ENCODE measurements around the gene DNM2.

Gene DNM2

DNA sequence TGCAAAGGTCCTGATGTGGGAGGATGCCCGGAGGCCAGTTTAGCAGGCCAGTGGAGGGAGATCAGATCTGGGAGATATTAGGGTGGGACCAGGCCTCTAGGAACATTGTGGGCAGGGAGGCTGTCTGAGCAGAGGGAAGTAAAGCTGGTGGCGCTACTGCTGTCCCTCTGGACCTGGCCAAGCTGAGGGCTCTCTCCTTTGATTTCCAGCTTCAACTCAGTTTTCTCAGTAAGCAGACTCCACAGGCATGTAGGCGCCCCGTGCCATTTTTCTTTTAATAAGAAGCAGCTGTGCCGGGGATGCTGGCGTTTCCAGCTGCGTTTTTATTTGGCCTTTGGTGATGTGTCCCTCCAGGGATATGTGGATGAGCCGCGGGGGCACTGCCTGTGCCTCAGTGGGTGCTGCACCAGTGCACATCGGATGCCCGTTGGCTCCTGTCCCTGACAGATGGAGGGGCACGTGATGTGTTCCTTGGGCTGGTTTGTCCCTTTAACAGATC, 6.7 kb downstream of the DNM2 start:
- no peak for TF ChIP-seq CTCF (IDR thresholded peaks at IDR 0.05; ENCODE audit: low read depth, low read length, missing control alignments)
- H3K27me3 ChIP-seq (replicated peaks), result no peaks in the 10 kb centered on the region
- in situ Hi-C loops (cut with HindIII; ENCODE audit: low pct_ligation_motif_present, low sequenced_read_pairs), result no loop called here
- H3K36me3 ChIP-seq (replicated peaks), result no peaks in the 10 kb centered on the region
- no peak for DNase-seq
- no peak overlapping the region for H3K27ac ChIP-seq
- no peak overlapping the region for H3K4me3 ChIP-seq (ENCODE audit: low read depth, low read length)

- no peak for DNase-seq
- no peak overlapping the region for H3K4me3 ChIP-seq (ENCODE audit: low read depth, low read length)
These were observed 7.5 kb downstream of the DNM2 start for GRCh38 chr19:10725415-10725814.

GRCh38 chr19:10726268-10726667, 8.4 kb downstream of the DNM2 start:
- H3K4me3 ChIP-seq (ENCODE audit: low read depth, low read length), result no peak overlapping the region
- H3K36me3 ChIP-seq (replicated peaks), result no peaks in the 10 kb centered on the region
- in situ Hi-C loops (cut with HindIII; ENCODE audit: low pct_ligation_motif_present, low sequenced_read_pairs), result no loop called here
- TF ChIP-seq CTCF (IDR thresholded peaks at IDR 0.05; ENCODE audit: low read depth, low read length, missing control alignments), result no peak
- no peak for DNase-seq
- H3K27ac ChIP-seq, result no peak overlapping the region
- no peaks in the 10 kb centered on the region for H3K27me3 ChIP-seq (replicated peaks)

More at GRCh38 chr19:10725415-10725814, 7.5 kb downstream of the DNM2 start:
- Histone ChIP-seq H3K36me3 (replicated peaks) (no peaks in the 10 kb centered on the region), H3K27me3 (replicated peaks) (no peaks in the 10 kb centered on the region), H3K27ac (no peak overlapping the region)
- in situ Hi-C loops (cut with HindIII; ENCODE audit: low pct_ligation_motif_present, low sequenced_read_pairs), result no loop called here
- no peak for TF ChIP-seq CTCF (IDR thresholded peaks at IDR 0.05; ENCODE audit: low read depth, low read length, missing control alignments)

DNA sequence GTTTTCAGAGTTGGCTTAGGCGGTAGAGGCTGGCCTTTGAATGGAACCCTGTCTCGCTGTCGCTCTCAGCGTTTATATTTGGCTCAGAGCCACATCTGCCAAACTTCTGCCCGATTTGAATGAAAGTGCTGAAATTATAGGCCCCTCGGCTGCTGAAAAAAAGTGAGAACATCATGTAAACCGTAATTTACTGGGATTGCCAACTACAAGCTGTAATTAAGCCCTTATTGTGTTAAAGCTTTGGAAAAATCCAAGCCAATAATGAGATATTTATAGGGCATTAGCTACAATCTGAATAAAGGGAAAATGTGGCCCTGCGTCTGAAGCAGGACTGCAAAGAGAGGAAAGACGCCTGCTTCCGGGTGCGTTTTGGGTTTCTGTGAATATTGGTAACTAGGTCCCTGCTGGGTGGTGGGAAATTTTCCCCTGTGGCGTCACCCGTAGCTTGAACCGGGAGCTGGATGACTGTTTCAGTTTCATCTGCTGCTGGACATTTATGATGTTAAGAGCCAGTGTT, 9.9 kb downstream of the DNM2 start:
- no peak overlapping the region for H3K27ac ChIP-seq
- no peak for TF ChIP-seq CTCF (IDR thresholded peaks at IDR 0.05; ENCODE audit: low read depth, low read length, missing control alignments)

GRCh38 chr19:10729411-10729810, 11.5 kb downstream of the DNM2 start:
- no peaks in the 10 kb centered on the region for H3K36me3 ChIP-seq (replicated peaks)
- no peaks in the 10 kb centered on the region for H3K27me3 ChIP-seq (replicated peaks)
- no peak overlapping the region for H3K27ac ChIP-seq
- H3K4me3 ChIP-seq (ENCODE audit: low read depth, low read length), result no peak overlapping the region
- in situ Hi-C loops (cut with HindIII; ENCODE audit: low pct_ligation_motif_present, low sequenced_read_pairs), result no loop called here
- DNase-seq, result no peak
- no peak for TF ChIP-seq CTCF (IDR thresholded peaks at IDR 0.05; ENCODE audit: low read depth, low read length, missing control alignments)

More for the DNA sequence above, 9.9 kb downstream of the DNM2 start:
- Histone ChIP-seq H3K4me3 (ENCODE audit: low read depth, low read length) (no peak overlapping the region), H3K27me3 (replicated peaks) (no peaks in the 10 kb centered on the region), H3K36me3 (replicated peaks) (no peaks in the 10 kb centered on the region)
- in situ Hi-C loops (cut with HindIII; ENCODE audit: low pct_ligation_motif_present, low sequenced_read_pairs), result no loop called here
- no peak for DNase-seq

DNA sequence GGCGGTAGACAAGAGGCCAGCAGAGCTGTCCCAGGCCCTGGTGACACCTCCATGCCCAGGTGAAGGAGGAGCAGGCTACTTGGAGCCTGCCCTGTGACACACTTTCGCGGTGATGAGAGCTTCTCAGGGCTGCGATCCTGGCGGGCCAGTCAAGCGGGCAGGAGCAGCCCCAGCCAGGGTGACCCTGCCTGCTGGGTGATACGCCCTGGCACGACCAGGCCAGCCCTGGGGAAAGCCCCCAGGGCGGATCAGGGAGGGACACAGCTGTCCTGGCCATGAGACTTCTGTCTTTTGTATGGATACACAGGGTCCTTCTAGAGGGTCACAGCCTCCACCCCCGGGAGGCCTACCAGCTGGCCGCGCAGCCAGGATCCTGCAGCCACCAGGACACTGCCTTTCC, 13.1 kb downstream of the DNM2 start:
- Histone ChIP-seq H3K27ac (no peak overlapping the region), H3K36me3 (replicated peaks) (no peaks in the 10 kb centered on the region), H3K27me3 (replicated peaks) (no peaks in the 10 kb centered on the region), H3K4me3 (ENCODE audit: low read depth, low read length) (no peak overlapping the region)
- TF ChIP-seq CTCF (IDR thresholded peaks at IDR 0.05; ENCODE audit: low read depth, low read length, missing control alignments), result no peak
- in situ Hi-C loops (cut with HindIII; ENCODE audit: low pct_ligation_motif_present, low sequenced_read_pairs), result no loop called here
- DNase-seq, result no peak

Measured in brain microvascular endothelial cell (primary cell).